CD4-positive, alpha-beta T cell (primary cell): ENCODE results near the gene PIK3R6. TPM values are rescaled to one million over a fixed set of nuclear protein-coding genes. Genes with fewer than 3 reads are reported as not detected.

Experiments
- ATAC-seq: fragments of 200-7000 bp; cut with Tn5 transposase; one replicate; pipeline ENCODE4 v1.10.0; 2022; ENCODE audit warnings: mild to moderate bottlenecking; ENCODE audit not compliant: poor library complexity
- CTCF ChIA-PET: fragments of 350-600 bp; sonication (Branson Sonifier 250); formaldehyde crosslinking; loops from one replicate; lab custom pipeline; 2021; ENCODE audit warnings: antibody characterized with exemption, inconsistent platforms; lab: Charles Lee
- POLR2A ChIA-PET: fragments of 350-600 bp; sonication (Branson Sonifier 250); formaldehyde crosslinking; loops from one replicate; lab custom pipeline; 2021; ENCODE audit warnings: antibody characterized with exemption, inconsistent platforms; lab: Charles Lee
- DNase-seq, 14 experiments: peaks; one replicate each; pipeline ENCODE4 v3.0.0-alpha.2; 2013 to 2020; ENCODE audit warnings: mixed read lengths in 2 of 14
- H3K27ac ChIP-seq, 2 donors: one replicate each; pipeline versions ENCODE4 v1.5.1 to v1.7.0; 2013; ENCODE audit warnings: low read length in 2 of 2, low read depth in 1 of 2, mild to moderate bottlenecking in 1 of 2
- H3K27me3 ChIP-seq, 2 experiments: 1 replicate in 1 of 2; 2 replicates in 1 of 2; pipeline versions ENCODE4 v1.6.1 to v1.7.0; 2013; ENCODE audit warnings: low read length in 2 of 2, control low read depth in 1 of 2, mild to moderate bottlenecking in 1 of 2, moderate library complexity in 1 of 2; ENCODE audit not compliant: insufficient read depth in 2 of 2, control insufficient read depth in 1 of 2
- H3K36me3 ChIP-seq: one replicate; pipeline ENCODE4 v1.6.1; 2013; ENCODE audit warnings: low read length, control low read depth; ENCODE audit not compliant: insufficient read depth
- H3K4me1 ChIP-seq: one replicate; pipeline ENCODE4 v1.6.1; 2013; ENCODE audit warnings: low read length, control low read depth; ENCODE audit not compliant: insufficient read depth
- H3K4me3 ChIP-seq: one replicate; pipeline ENCODE4 v1.5.1; 2013; ENCODE audit warnings: mild to moderate bottlenecking, low read length, moderate library complexity
- H3K9me3 ChIP-seq, 2 experiments: 1 replicate in 1 of 2; 2 replicates in 1 of 2; pipeline versions ENCODE4 v1.6.1 to v1.7.0; 2013; ENCODE audit warnings: low read length in 2 of 2, mild to moderate bottlenecking in 2 of 2, control low read depth in 1 of 2, moderate library complexity in 1 of 2; ENCODE audit not compliant: control insufficient read depth in 1 of 2, insufficient read depth in 1 of 2
- H3K27ac Mint-ChIP-seq: one replicate; pipeline ENCODE4 v1.8.0; 2020; ENCODE audit warnings: mixed read lengths
- H3K27me3 Mint-ChIP-seq: one replicate; pipeline ENCODE4 v1.8.0; 2021; ENCODE audit warnings: mixed read lengths
- H3K36me3 Mint-ChIP-seq: one replicate; pipeline ENCODE4 v1.8.0; 2021; ENCODE audit warnings: low read depth, mixed read lengths
- H3K4me1 Mint-ChIP-seq: one replicate; pipeline ENCODE4 v1.8.0; 2021; ENCODE audit warnings: low read depth, mixed read lengths
- H3K4me3 Mint-ChIP-seq: one replicate; pipeline ENCODE4 v1.8.0; 2020; ENCODE audit warnings: mild to moderate bottlenecking, mixed read lengths
- H3K9me3 Mint-ChIP-seq: one replicate; pipeline ENCODE4 v1.8.0; 2020; ENCODE audit warnings: mixed read lengths
- CTCF ChIP-seq: fragments of 200-600 bp; IDR thresholded peaks from one replicate; pipeline ENCODE4 v1.8.0; 2022; ENCODE audit warnings: antibody characterized with exemption, mild to moderate bottlenecking
- intact Hi-C, 2 experiments: fragments of 100-400 bp; cut with DNase I in 1 of 2; cut with micrococcal nuclease in 1 of 2; formaldehyde crosslinking; loops; one replicate each; pipeline versions ENCODE4 v1.15.1 to v1.9.0; 2023 to 2025; cut with DNase I, micrococcal nuclease
- total RNA-seq, 174 experiments: library from RNA in 2 of 174; stranded (reverse) in 2 of 174; gene quantifications; one replicate each; pipeline ENCODE4 v1.2.3 and lab custom pipeline; 2021 to 2026

The PIK3R6 gene
- total RNA-seq, 2 experiments from 2014 or later: 0.50 to 0.60 TPM

GRCh38 chr17:8799570-8800212, 67.8 kb downstream of the PIK3R6 start:
- ChIA-PET CTCF (no interaction called here), POLR2A (no interaction called here)
- Histone ChIP-seq H3K4me1 (no peaks in the 10 kb centered on the region), H3K4me3 (no peak overlapping the region), H3K27ac (no peak overlapping the region), H3K36me3 (no peaks in the 10 kb centered on the region), H3K27me3 (no peaks in the 10 kb centered on the region), H3K9me3 (no peaks in the 10 kb centered on the region)
- TF ChIP-seq CTCF: no peak
- ATAC-seq: no peak
- no peak overlapping the region for H3K4me3 Mint-ChIP-seq
- no peaks in the 10 kb centered on the region for H3K36me3 Mint-ChIP-seq
- no peaks in the 10 kb centered on the region for H3K9me3 Mint-ChIP-seq
- DNase-seq: no peak
- intact Hi-C loops: no loop called here
- H3K4me1 Mint-ChIP-seq: no peaks in the 10 kb centered on the region
- no peak overlapping the region for H3K27ac Mint-ChIP-seq
- peaks cover 5% of the 10 kb centered on the region for H3K27me3 Mint-ChIP-seq

GRCh38 chr17:8798846-8799569, 68.5 kb downstream of the PIK3R6 start, which contains the start of gene MFSD6L:
TSS of gene MFSD6L (minus strand) at chr17:8799365. CDS start at chr17:8799120, 245 bp downstream.
- Mint-ChIP-seq H3K4me3 (no peak within 1 kb of the TSS), H3K9me3 (no peaks in the 10 kb centered on the region), H3K27ac (no peak within 1 kb of the TSS), H3K27me3 (peaks cover 5% of the 10 kb centered on the region), H3K4me1 (no peaks in the 10 kb centered on the region), H3K36me3 (no peaks in the 10 kb centered on the region)
- Histone ChIP-seq H3K36me3 (no peaks in the 10 kb centered on the region), H3K27me3 (no peaks in the 10 kb centered on the region), H3K4me3 (no peak within 1 kb of the TSS), H3K4me1 (no peaks in the 10 kb centered on the region), H3K27ac (no peak within 1 kb of the TSS), H3K9me3 (no peaks in the 10 kb centered on the region)
- TF ChIP-seq CTCF: no peak
- ATAC-seq (no peak), DNase-seq (peak in 2 of 14 experiments; percentile 8 to 17)
- ChIA-PET CTCF (no interaction called here), POLR2A (no interaction called here)
- intact Hi-C loops: no loop called here

- DNase-seq: no peak
- Histone ChIP-seq H3K9me3 (no peaks in the 10 kb centered on the region), H3K4me1 (no peaks in the 10 kb centered on the region), H3K27me3 (no peaks in the 10 kb centered on the region), H3K27ac (no peak overlapping the region), H3K4me3 (no peak overlapping the region), H3K36me3 (no peaks in the 10 kb centered on the region)
- ATAC-seq: no peak
- intact Hi-C loops: no loop called here
- H3K4me1 Mint-ChIP-seq: no peaks in the 10 kb centered on the region
- TF ChIP-seq CTCF: no peak
- H3K27ac Mint-ChIP-seq: no peak overlapping the region
- no peaks in the 10 kb centered on the region for H3K9me3 Mint-ChIP-seq
- CTCF ChIA-PET: no interaction called here
- no peak overlapping the region for H3K4me3 Mint-ChIP-seq
- peaks cover 5% of the 10 kb centered on the region for H3K27me3 Mint-ChIP-seq
- no peaks in the 10 kb centered on the region for H3K36me3 Mint-ChIP-seq
- POLR2A ChIA-PET: no interaction called here
Measured at GRCh38 chr17:8798176-8798845, 69.2 kb downstream of the PIK3R6 start.
